Brain microvascular endothelial cell (primary cell): ENCODE measurements around the gene TPRG1.

Experiments used
- DNase-seq: peaks from one replicate; pipeline ENCODE4 v3.0.0-alpha.2; 2020
- H3K27ac ChIP-seq: fragments of 250-450 bp; sonication (Bioruptor Pico); 2 replicates; pipeline ENCODE4 v1.5.1; 2020; ENCODE audit warnings: mild to moderate bottlenecking, moderate library complexity
- H3K27me3 ChIP-seq: fragments of 250-450 bp; sonication (Bioruptor Pico); replicated peaks from 2 replicates; pipeline ENCODE4 v1.5.1; 2020; ENCODE audit warnings: mild to moderate bottlenecking
- H3K36me3 ChIP-seq: fragments of 250-450 bp; sonication (Bioruptor Pico); replicated peaks from 2 replicates; pipeline ENCODE4 v1.5.1; 2020; ENCODE audit warnings: mild to moderate bottlenecking
- H3K4me3 ChIP-seq: 2 replicates; pipeline ENCODE4 v1.5.1; 2011; ENCODE audit warnings: low read depth, mild to moderate bottlenecking, control low read depth, low read length, moderate library complexity
- in situ Hi-C: cut with HindIII; loops from 2 replicates; pipeline ENCODE4 v1.10.0; 2017; ENCODE audit warnings: low sequenced_read_pairs, low pct_ligation_motif_present
- TF ChIP-seq, protein P1 (sequence below): IDR thresholded peaks from 2 replicates; pipeline ENCODE4 v1.5.1; 2011; ENCODE audit warnings: low read depth, mild to moderate bottlenecking, moderate library complexity, low read length, control low read depth, inconsistent platforms; ENCODE audit errors: missing control alignments

Gene TPRG1

DNA sequence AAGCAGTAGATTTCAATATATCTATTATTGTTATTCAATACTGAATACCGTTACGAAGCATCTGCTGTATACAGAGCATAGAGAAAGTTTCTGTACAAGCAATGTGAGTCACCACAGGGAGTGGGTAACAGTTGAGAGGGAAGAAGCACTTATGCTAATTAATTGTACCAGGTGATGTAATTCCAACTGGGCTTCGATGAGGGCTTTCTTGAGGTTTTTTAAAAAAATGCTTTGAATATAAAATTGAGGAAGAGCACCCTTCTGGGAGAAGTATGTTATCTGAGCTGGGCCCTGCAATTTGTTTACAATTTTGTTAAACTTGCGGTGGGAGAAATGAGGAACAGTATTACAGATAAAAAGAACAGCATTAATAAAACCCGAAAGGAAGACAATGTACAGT, 197.9 kb downstream of the TPRG1 start:
- Histone ChIP-seq H3K27ac (no peak overlapping the region), H3K27me3 (no peaks in the 10 kb centered on the region), H3K36me3 (no peaks in the 10 kb centered on the region), H3K4me3 (no peak overlapping the region)
- TF ChIP-seq, protein P1, sequence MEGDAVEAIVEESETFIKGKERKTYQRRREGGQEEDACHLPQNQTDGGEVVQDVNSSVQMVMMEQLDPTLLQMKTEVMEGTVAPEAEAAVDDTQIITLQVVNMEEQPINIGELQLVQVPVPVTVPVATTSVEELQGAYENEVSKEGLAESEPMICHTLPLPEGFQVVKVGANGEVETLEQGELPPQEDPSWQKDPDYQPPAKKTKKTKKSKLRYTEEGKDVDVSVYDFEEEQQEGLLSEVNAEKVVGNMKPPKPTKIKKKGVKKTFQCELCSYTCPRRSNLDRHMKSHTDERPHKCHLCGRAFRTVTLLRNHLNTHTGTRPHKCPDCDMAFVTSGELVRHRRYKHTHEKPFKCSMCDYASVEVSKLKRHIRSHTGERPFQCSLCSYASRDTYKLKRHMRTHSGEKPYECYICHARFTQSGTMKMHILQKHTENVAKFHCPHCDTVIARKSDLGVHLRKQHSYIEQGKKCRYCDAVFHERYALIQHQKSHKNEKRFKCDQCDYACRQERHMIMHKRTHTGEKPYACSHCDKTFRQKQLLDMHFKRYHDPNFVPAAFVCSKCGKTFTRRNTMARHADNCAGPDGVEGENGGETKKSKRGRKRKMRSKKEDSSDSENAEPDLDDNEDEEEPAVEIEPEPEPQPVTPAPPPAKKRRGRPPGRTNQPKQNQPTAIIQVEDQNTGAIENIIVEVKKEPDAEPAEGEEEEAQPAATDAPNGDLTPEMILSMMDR, result no peak
- DNase-seq, result no peak
- in situ Hi-C loops, result no loop called here

DNA sequence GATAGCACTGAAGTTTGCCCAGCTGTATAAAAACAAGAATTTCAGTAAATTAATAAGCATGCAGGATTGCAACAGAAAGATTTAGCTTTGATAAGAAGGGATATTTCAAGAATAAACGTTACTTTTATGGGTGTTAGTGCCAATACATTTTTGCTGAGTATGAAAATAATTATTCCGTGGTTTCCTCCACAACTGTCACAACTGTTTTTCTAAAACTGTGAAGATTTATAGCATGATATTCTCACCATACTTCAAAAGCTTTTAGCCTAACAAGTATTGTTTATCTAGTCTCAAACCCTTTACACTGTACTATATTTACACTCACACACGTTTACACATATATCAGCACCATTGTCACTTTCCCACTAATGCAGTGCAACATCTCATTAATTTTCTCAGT, 200.5 kb downstream of the TPRG1 start:
- H3K4me3 ChIP-seq, result no peak overlapping the region
- H3K27ac ChIP-seq, result no peak overlapping the region
- no peaks in the 10 kb centered on the region for H3K27me3 ChIP-seq
- TF ChIP-seq, protein P1, result no peak
- in situ Hi-C loops, result no loop called here
- DNase-seq, result no peak
- H3K36me3 ChIP-seq, result no peaks in the 10 kb centered on the region
